ENCODE measurements around the gene DUSP5.

DNA sequence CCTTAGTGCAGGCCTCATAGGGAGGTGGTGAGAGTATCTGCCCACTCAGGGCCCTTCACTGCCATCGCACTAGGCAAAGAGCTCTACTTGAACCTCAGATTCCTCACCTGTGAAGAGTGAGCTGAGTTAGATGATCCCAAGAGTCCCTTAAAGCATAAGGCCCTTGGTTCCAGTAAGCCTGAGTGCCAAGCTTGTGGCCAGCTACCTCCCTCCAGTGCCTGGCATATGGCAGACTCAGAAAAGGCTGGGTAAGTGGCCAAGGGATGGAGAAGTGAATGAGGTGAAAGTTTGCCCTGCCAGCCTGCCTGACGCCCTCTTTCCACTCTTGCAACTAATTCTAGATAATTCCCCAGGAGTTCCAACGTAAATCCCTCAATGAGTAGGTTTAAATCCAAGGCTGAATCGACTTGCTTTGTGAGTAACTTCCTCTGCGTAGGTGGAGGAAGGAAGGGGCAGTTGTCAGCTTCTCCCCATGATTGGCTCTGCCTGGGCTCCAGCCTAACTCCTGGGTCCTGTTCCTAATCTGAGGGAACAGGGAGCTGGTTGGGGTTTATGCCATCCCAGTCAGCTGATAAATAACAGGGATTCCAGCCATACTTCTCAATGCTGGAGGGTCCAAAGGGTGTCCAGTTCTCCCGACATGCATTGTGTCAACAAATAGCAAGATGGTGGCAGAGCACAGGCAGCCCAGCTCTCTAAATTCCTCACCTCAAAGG, 14.2 kb downstream of the DUSP5 start:
- TF ChIP-seq, protein P1, sequence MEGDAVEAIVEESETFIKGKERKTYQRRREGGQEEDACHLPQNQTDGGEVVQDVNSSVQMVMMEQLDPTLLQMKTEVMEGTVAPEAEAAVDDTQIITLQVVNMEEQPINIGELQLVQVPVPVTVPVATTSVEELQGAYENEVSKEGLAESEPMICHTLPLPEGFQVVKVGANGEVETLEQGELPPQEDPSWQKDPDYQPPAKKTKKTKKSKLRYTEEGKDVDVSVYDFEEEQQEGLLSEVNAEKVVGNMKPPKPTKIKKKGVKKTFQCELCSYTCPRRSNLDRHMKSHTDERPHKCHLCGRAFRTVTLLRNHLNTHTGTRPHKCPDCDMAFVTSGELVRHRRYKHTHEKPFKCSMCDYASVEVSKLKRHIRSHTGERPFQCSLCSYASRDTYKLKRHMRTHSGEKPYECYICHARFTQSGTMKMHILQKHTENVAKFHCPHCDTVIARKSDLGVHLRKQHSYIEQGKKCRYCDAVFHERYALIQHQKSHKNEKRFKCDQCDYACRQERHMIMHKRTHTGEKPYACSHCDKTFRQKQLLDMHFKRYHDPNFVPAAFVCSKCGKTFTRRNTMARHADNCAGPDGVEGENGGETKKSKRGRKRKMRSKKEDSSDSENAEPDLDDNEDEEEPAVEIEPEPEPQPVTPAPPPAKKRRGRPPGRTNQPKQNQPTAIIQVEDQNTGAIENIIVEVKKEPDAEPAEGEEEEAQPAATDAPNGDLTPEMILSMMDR (conservative IDR thresholded peaks at IDR 0.05; ENCODE audit: low read length): no peak
- no peak for TF ChIP-seq EZH2phosphoT487 (IDR thresholded peaks at IDR 0.05; ENCODE audit: borderline replicate concordance, low read depth, low read length)

Data from OCI-LY7 (cell line).